Right lung (tissue), 5 donors: Measurements from ENCODE around the gene DENND1A. TPM values are rescaled to one million over a fixed set of nuclear protein-coding genes. Genes with fewer than 3 reads are reported as not detected.

ENCODE experiments used
- DNase-seq, 2 donors: peaks; one replicate each; pipeline ENCODE4 v3.0.0-alpha.2; 2013
- polyA plus RNA-seq, 5 donors: library from polyadenylated mRNA; unstranded; fragments of 120-200 nt; gene quantifications; one replicate each; pipeline versions ENCODE4 v1.2.1 to v1.2.3, GENCODE V29; 2013; ENCODE audit warnings: inconsistent platforms in 1 of 5, low replicate concordance in 1 of 5; ENCODE audit not compliant: insufficient read length in 5 of 5, insufficient read depth in 1 of 5

Gene DENND1A
- polyA plus RNA-seq, 5 donors: 7.2 to 9.6 (median 8.9) TPM

- no peak for DNase-seq
Measured at GRCh38 chr9:123372766-123373446, 557.0 kb downstream of the DENND1A start.

DNA sequence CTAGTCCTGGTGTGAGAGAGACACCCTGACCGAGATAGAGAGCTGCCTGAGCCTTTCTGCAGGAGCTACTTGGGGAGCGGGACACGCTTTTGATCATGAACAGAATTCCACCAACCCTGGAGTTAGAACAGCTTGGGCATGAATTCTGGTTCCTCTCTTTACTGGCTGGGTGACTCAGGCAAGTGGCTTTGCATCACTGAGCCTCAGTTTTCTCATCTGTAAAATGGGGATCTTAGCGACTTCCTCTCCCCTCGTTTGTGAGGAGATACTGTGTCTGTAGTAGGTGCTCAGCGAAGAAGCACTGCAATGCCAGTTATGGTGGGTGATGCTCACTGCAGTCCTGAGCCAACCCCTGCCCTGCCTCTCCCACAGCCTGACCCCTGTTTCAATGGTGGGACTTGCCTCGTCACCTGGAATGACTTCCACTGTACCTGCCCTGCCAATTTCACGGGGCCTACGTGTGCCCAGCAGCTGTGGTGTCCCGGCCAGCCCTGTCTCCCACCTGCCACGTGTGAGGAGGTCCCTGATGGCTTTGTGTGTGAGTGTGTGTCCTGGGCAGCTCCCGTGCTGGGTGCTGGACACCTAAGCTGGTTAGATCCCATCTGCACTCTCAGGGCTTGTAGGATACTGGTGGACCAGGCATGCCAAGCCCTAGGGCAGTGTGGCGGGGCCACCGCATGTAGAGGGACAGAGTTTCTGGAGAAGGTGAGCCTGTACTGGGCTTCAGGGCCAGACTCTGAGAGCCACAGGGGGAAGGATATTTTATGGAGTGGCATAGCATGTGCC is 557.9 kb downstream of the DENND1A start:
- no peak for DNase-seq

GRCh38 chr9:123371228-123371584 is 558.7 kb downstream of the DENND1A start:
- DNase-seq: no peak

DNA sequence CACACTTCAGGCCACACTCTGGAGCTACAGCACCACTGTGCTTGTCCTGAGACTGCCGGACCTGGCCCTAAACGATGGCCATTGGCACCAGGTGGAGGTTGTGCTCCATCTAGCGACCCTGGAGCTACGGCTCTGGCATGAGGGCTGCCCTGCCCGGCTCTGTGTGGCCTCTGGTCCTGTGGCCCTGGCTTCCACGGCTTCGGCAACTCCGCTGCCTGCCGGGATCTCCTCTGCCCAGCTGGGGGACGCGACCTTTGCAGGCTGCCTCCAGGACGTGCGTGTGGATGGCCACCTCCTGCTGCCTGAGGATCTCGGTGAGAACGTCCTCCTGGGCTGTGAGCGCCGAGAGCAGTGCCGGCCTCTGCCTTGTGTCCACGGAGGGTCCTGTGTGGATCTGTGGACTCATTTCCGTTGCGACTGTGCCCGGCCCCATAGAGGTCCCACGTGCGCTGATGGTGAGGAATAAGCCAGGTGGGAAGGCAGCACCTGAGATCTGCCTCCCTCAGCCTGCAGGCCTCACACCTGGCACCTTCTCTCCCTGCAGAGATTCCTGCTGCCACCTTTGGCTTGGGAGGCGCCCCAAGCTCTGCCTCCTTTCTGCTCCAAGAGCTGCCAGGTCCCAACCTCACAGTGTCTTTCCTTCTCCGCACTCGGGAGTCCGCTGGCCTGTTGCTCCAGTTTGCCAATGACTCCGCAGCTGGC is 559.2 kb downstream of the DENND1A start:
- no peak for DNase-seq

DNA sequence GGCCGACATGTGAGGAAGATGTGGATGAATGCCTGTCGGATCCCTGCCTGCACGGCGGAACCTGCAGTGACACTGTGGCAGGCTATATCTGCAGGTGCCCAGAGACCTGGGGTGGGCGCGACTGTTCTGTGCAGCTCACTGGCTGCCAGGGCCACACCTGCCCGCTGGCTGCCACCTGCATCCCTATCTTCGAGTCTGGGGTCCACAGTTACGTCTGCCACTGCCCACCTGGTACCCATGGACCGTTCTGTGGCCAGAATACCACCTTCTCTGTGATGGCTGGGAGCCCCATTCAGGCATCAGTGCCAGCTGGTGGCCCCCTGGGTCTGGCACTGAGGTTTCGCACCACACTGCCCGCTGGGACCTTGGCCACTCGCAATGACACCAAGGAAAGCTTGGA is 559.8 kb downstream of the DENND1A start:
- DNase-seq: no peak

- no peak for DNase-seq
Measured at GRCh38 chr9:123369296-123369695, 560.6 kb downstream of the DENND1A start.

GRCh38 chr9:123368536-123369153 is 561.3 kb downstream of the DENND1A start:
- DNase-seq: no peak

GRCh38 chr9:123368023-123368422 is 561.9 kb downstream of the DENND1A start:
- no peak for DNase-seq

DNA sequence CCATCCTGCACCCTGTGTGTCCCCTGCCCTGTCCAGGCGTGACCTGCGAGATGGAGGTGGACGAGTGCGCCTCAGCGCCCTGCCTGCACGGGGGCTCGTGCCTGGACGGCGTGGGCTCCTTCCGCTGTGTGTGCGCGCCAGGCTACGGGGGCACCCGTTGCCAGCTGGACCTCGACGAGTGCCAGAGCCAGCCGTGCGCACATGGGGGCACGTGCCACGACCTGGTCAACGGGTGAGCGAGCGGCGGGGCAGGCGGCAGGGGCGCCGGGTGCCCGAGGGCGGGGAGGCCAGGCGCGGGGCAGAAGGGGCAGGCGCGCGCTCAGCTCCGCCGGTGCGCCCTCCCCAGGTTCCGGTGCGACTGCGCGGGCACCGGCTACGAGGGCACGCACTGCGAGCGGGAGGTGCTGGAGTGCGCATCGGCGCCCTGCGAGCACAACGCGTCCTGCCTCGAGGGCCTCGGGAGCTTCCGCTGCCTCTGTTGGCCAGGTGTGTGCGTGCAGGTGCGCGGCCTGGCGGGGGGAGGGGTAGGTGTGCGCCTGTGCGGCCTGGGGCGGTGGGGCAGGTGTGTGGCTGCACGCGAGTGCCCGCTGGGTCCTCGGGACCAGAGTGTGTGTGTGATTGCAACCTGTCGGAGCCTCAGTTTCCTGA is 563.9 kb downstream of the DENND1A start:
- DNase-seq: no peak

DNA sequence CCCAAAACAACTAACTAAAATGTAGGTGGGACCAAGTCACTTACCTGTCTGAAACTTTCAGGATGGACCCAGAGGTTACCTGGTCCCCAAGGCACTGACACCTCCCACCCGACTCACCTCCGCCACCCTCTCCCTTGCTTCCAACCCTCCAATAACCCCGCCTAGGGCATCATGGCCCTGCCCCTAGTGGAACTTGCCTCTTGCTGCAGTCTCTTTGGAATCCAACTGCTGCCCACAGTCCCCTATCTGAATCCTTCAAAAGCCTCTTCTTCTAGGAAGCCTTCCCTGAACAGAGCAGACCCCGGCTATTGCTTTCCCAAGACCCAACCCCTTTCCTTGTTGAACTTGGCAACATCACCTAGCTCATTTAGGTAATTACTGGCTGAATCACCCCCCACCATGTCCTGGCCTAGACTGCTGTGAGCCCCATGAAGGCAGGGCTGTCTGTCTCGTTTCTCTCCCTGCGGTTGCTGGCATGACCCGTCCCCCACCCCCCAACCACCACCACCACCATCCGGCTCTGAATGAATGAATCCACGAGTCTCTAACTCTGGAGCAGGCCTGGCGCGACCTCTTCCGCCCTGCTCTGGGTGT is 564.5 kb downstream of the DENND1A start:
- DNase-seq: no peak

DNA sequence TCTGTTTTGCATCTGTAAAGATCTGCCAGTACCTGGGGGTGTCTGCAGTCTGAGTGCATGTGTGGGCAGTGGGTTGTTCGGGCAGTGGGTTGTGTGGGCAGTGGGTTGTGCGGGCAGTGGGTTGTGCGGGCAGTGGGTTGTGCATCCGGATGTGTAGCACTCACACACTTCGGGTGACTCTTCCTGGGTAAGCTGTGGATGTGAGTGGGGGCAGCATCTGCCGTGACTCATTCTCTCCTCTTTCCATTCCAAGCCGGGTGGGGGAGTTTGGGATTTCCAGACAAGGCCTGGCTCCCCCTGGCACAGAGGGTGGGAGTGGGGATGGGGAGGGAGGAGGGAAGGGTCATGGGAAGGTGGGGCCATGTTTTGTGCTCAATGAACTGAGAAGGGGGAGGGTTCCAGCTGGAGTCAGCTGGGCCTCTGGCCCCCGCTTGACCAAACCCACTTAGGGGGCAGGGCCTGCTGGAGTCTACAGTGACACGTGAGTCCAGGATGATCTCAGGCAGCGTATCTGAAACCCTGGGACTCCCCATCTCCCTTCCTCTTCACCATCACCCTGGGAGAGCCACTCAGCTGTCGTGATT is 565.6 kb downstream of the DENND1A start:
- peak; percentile 33 to 35 for DNase-seq

GRCh38 chr9:123362856-123363255 is 567.1 kb downstream of the DENND1A start:
- no peak for DNase-seq

- DNase-seq: no peak
Measured at GRCh38 chr9:123361731-123362510, 568.0 kb downstream of the DENND1A start.

- DNase-seq: no peak
Measured at GRCh38 chr9:123361086-123361730, 568.7 kb downstream of the DENND1A start.

- peak in 1 of 2 donors; percentile 45 for DNase-seq
Measured at GRCh38 chr9:123360161-123361085, 569.5 kb downstream of the DENND1A start.

DNA sequence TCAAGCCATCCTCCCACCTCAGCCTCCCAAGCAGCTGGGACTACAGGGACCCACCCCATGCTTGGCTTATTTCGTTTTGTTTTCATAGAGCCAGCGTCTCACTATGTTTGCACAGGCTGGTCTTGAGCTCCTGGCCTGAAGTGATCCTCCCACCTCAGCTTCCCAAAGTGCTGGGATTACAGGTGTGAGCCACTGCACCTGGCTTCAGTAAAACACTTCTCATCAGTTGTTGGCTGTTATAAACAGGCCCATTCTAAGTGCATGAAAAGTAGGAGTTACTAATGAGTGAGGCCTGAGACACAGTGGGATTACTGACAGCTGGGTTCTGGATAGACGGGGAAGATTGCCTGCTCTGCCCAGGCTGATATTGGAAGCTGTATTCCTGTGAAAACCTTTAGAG is 570.4 kb downstream of the DENND1A start:
- DNase-seq: no peak

GRCh38 chr9:123359106-123359505 is 570.8 kb downstream of the DENND1A start:
- DNase-seq: no peak

GRCh38 chr9:123358181-123358905 is 571.6 kb downstream of the DENND1A start:
- no peak for DNase-seq
